Measurements from ENCODE around the gene BABAM1. TPM values are rescaled to one million over a fixed set of nuclear protein-coding genes. Genes with fewer than 3 reads are reported as not detected.

BABAM1 gene
- total RNA-seq, 1 experiment from 2014 or later: 93.3 TPM

DNA sequence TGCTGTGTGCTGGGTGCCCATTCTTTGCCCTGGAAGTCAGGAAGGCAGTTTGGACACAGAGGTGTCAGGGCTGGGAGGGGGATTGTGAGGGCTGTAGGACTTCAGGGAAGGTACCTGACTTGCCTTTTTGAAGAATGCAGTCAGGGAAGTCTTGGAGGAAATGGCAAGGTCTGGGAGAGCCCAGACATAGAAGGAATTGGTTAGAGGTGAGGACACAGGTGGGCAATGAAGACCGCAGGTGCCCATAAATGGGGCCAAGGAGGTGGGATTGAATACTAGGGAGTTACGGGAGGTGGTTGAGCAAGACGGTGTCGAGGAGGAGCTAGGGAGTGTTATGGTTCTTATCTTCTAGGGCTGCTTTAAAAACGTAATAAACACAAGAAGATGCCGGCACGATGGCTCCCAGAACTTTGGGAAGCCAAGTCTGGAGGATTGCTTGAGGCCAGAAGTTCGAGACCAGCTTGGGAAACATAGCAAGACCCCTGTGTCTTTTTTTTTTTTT is 40.7 kb downstream of the BABAM1 start:
- Histone ChIP-seq H3K4me1 (ENCODE audit: control insufficient read depth in 1 of 2, insufficient read depth in 2 of 2, low read length in 2 of 2) (peaks cover 57 to 78% of the 10 kb centered on the region in 2 experiments), H3K36me3 (ENCODE audit: control insufficient read depth in 1 of 2, insufficient read depth in 2 of 2, low read length in 2 of 2) (no peaks in the 10 kb centered on the region; a peak in 1 of 4 replicates), H2AFZ (ENCODE audit: low read depth, low read length, poor library complexity, severe bottlenecking) (no peak overlapping the region), H3K4me2 (ENCODE audit: low read length) (peak overlapping the region; percentile 99), H3K27me3 (ENCODE audit: insufficient read depth, low read length) (no peaks in the 10 kb centered on the region), H4K20me1 (ENCODE audit: insufficient read depth) (no peaks in the 10 kb centered on the region), H3K4me3 (replicated peaks in 1 of 2; ENCODE audit: low read depth in 1 of 2, low read length in 2 of 2) (peak overlapping the region; percentile 80 to 98; a peak in 3 of 4 replicates), H3K9me2 (ENCODE audit: insufficient read depth) (no peaks in the 10 kb centered on the region), H3K27ac (ENCODE audit: low read depth, low read length) (peak overlapping the region; percentile 79), H3K9ac (ENCODE audit: low read length) (peak overlapping the region; percentile 65), H3K9me3 (ENCODE audit: control insufficient read depth in 1 of 2, insufficient read depth in 1 of 2, low read depth in 1 of 2, low read length in 2 of 2) (no peaks in the 10 kb centered on the region), H3K79me2 (ENCODE audit: insufficient read depth, low read length) (peaks cover 48% of the 10 kb centered on the region)
- ChIA-PET POLR2A (interaction anchor here (1.3 to 3.2 kb wide), 5 partner anchors 14 to 112 kb away, joined by 4 to 39 read pairs (median 5); partner anchors contain the start of genes ANO8 and MVB12A), RAD21 (ENCODE audit: low non-redundant PET in 1 of 2, low total read pairs in 2 of 2, uncharacterized antibody in 2 of 2, unreplicated experiment in 2 of 2) (interaction anchor here (1.1 to 1.6 kb wide), 2 partner anchors 24 to 26 kb away, joined by 3 to 5 read pairs; no protein-coding TSS in a partner anchor), CTCF (interaction anchor here (1.6 to 1.7 kb wide), 2 partner anchors 15 to 25 kb away, joined by 5 to 8 read pairs; no protein-coding TSS in a partner anchor)
- TF ChIP-seq POLR2A (IDR thresholded peaks at IDR 0.05; ENCODE audit: borderline replicate concordance, extremely low read depth, insufficient read depth, insufficient read length) (no peak), EZH2 (IDR thresholded peaks at IDR 0.05) (no peak), ZFX (IDR thresholded peaks at IDR 0.05) (no peak), POLR2AphosphoS5 (IDR thresholded peaks at IDR 0.05; ENCODE audit: low read depth, low read length) (no peak), RAD21 (IDR thresholded peaks at IDR 0.05; ENCODE audit: low read depth) (no peak), SIN3A (IDR thresholded peaks at IDR 0.05; ENCODE audit: low read depth) (no peak), ZNF274 (IDR thresholded peaks at IDR 0.05; ENCODE audit: low read depth, low read length) (no peak), EGR1 (IDR thresholded peaks at IDR 0.05; ENCODE audit: low read depth) (no peak), YY1 (IDR thresholded peaks at IDR 0.05; ENCODE audit: extremely low read depth, insufficient replicate concordance, low read depth, low read length) (no peak), ELF1 (IDR thresholded peaks at IDR 0.05; ENCODE audit: borderline replicate concordance, low read depth) (no peak), SP1 (IDR thresholded peaks at IDR 0.05; ENCODE audit: low read depth) (no peak)
- TF ChIP-seq, protein P1, sequence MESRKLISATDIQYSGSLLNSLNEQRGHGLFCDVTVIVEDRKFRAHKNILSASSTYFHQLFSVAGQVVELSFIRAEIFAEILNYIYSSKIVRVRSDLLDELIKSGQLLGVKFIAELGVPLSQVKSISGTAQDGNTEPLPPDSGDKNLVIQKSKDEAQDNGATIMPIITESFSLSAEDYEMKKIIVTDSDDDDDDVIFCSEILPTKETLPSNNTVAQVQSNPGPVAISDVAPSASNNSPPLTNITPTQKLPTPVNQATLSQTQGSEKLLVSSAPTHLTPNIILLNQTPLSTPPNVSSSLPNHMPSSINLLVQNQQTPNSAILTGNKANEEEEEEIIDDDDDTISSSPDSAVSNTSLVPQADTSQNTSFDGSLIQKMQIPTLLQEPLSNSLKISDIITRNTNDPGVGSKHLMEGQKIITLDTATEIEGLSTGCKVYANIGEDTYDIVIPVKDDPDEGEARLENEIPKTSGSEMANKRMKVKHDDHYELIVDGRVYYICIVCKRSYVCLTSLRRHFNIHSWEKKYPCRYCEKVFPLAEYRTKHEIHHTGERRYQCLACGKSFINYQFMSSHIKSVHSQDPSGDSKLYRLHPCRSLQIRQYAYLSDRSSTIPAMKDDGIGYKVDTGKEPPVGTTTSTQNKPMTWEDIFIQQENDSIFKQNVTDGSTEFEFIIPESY (IDR thresholded peaks at IDR 0.05; ENCODE audit: extremely low read depth, insufficient replicate concordance, low read length): no peak
- TF ChIP-seq, protein P2, sequence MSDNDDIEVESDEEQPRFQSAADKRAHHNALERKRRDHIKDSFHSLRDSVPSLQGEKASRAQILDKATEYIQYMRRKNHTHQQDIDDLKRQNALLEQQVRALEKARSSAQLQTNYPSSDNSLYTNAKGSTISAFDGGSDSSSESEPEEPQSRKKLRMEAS (IDR thresholded peaks at IDR 0.05): no peak
- TF ChIP-seq, protein P3, sequence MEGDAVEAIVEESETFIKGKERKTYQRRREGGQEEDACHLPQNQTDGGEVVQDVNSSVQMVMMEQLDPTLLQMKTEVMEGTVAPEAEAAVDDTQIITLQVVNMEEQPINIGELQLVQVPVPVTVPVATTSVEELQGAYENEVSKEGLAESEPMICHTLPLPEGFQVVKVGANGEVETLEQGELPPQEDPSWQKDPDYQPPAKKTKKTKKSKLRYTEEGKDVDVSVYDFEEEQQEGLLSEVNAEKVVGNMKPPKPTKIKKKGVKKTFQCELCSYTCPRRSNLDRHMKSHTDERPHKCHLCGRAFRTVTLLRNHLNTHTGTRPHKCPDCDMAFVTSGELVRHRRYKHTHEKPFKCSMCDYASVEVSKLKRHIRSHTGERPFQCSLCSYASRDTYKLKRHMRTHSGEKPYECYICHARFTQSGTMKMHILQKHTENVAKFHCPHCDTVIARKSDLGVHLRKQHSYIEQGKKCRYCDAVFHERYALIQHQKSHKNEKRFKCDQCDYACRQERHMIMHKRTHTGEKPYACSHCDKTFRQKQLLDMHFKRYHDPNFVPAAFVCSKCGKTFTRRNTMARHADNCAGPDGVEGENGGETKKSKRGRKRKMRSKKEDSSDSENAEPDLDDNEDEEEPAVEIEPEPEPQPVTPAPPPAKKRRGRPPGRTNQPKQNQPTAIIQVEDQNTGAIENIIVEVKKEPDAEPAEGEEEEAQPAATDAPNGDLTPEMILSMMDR (IDR thresholded peaks at IDR 0.05 in 2 of 3, conservative IDR thresholded peaks at IDR 0.05 in 1 of 3; ENCODE audit: borderline replicate concordance in 1 of 3, insufficient read depth in 1 of 3, low read depth in 2 of 3, low read length in 2 of 3): no peak
- TF ChIP-seq, protein P4, sequence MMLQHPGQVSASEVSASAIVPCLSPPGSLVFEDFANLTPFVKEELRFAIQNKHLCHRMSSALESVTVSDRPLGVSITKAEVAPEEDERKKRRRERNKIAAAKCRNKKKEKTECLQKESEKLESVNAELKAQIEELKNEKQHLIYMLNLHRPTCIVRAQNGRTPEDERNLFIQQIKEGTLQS (IDR thresholded peaks at IDR 0.05): no peak
- TF ChIP-seq, protein P5, sequence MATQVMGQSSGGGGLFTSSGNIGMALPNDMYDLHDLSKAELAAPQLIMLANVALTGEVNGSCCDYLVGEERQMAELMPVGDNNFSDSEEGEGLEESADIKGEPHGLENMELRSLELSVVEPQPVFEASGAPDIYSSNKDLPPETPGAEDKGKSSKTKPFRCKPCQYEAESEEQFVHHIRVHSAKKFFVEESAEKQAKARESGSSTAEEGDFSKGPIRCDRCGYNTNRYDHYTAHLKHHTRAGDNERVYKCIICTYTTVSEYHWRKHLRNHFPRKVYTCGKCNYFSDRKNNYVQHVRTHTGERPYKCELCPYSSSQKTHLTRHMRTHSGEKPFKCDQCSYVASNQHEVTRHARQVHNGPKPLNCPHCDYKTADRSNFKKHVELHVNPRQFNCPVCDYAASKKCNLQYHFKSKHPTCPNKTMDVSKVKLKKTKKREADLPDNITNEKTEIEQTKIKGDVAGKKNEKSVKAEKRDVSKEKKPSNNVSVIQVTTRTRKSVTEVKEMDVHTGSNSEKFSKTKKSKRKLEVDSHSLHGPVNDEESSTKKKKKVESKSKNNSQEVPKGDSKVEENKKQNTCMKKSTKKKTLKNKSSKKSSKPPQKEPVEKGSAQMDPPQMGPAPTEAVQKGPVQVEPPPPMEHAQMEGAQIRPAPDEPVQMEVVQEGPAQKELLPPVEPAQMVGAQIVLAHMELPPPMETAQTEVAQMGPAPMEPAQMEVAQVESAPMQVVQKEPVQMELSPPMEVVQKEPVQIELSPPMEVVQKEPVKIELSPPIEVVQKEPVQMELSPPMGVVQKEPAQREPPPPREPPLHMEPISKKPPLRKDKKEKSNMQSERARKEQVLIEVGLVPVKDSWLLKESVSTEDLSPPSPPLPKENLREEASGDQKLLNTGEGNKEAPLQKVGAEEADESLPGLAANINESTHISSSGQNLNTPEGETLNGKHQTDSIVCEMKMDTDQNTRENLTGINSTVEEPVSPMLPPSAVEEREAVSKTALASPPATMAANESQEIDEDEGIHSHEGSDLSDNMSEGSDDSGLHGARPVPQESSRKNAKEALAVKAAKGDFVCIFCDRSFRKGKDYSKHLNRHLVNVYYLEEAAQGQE (IDR thresholded peaks at IDR 0.05; ENCODE audit: low read depth): no peak
- no peak for DNase-seq (ENCODE audit: low read depth, low spot score)
- intact Hi-C loops (cut with micrococcal nuclease): loop anchor here (2.0 kb wide), 1 partner anchor 15 kb away; no protein-coding TSS in a partner anchor
- BruUV-seq (replicated peaks): no TSS peak
- ATAC-seq: no peak
